ENCODE results near the gene JAK3. TPM values are rescaled to one million over a fixed set of nuclear protein-coding genes. Genes with fewer than 3 reads are reported as not detected.
A peak's percentile ranks its signal among the peaks of the same experiment; 100 is the strongest.

JAK3 gene
- polyA plus RNA-seq, 2 of the 4 experiments (the other 2 are of a cell fraction) = 0.31 to 0.89 TPM

- WGBS (ENCODE audit: missing lambda C conversion rate) = 83% methylated on average over 4 of the region's 9 CpGs
- ATAC-seq (no peak), DNase-seq (ENCODE audit: low read depth in 1 of 2, low spot score in 1 of 2) (no peak), FAIRE-seq (no peak)
- H3K4me1 ChIP-seq = no peaks in the 10 kb centered on the region
- ChIA-PET CTCF (interaction anchor here (0.6 kb wide), 1 partner anchor 15 kb away, joined by 3 read pairs; no protein-coding TSS in a partner anchor), POLR2A (no interaction called here)
- no peak overlapping the region for H3K27ac ChIP-seq
- H3K4me3 ChIP-seq = no peak overlapping the region
- TF ChIP-seq ZSCAN20 (CRISPR knock-in tag; IDR thresholded peaks at IDR 0.05) (no peak), RAD21 (conservative IDR thresholded peaks at IDR 0.05 in 1 of 2, IDR thresholded peaks at IDR 0.05 in 1 of 2) (no peak), GATA3 (IDR thresholded peaks at IDR 0.05; ENCODE audit: borderline replicate concordance) (no peak), FOXS1 (CRISPR knock-in tag; IDR thresholded peaks at IDR 0.05) (no peak), NPAS2 (CRISPR knock-in tag; IDR thresholded peaks at IDR 0.05; ENCODE audit: borderline replicate concordance) (no peak), ZFP36 (IDR thresholded peaks at IDR 0.05; ENCODE audit: borderline replicate concordance, partially characterized antibody) (no peak), EHF (CRISPR knock-in tag; IDR thresholded peaks at IDR 0.05) (no peak), HDAC2 (IDR thresholded peaks at IDR 0.05) (no peak), CEBPB (IDR thresholded peaks at IDR 0.05) (no peak), RFX5 (IDR thresholded peaks at IDR 0.05) (no peak), HOXB5 (CRISPR knock-in tag; IDR thresholded peaks at IDR 0.05) (no peak), HMGXB4 (CRISPR knock-in tag; IDR thresholded peaks at IDR 0.05; ENCODE audit: borderline replicate concordance) (no peak), HEYL (CRISPR knock-in tag; IDR thresholded peaks at IDR 0.05) (no peak), RARB (CRISPR knock-in tag; IDR thresholded peaks at IDR 0.05) (no peak), EHMT2 (IDR thresholded peaks at IDR 0.05; ENCODE audit: low read depth) (no peak), MAZ (IDR thresholded peaks at IDR 0.05; ENCODE audit: borderline replicate concordance, low read depth, low read length) (no peak)
- TF ChIP-seq, protein P1, sequence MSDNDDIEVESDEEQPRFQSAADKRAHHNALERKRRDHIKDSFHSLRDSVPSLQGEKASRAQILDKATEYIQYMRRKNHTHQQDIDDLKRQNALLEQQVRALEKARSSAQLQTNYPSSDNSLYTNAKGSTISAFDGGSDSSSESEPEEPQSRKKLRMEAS (IDR thresholded peaks at IDR 0.05) = no peak
- TF ChIP-seq, protein P2, sequence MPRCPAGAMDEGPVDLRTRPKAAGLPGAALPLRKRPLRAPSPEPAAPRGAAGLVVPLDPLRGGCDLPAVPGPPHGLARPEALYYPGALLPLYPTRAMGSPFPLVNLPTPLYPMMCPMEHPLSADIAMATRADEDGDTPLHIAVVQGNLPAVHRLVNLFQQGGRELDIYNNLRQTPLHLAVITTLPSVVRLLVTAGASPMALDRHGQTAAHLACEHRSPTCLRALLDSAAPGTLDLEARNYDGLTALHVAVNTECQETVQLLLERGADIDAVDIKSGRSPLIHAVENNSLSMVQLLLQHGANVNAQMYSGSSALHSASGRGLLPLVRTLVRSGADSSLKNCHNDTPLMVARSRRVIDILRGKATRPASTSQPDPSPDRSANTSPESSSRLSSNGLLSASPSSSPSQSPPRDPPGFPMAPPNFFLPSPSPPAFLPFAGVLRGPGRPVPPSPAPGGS (IDR thresholded peaks at IDR 0.05) = no peak
- H3K9me3 ChIP-seq = no peaks in the 10 kb centered on the region
- H3K4me2 ChIP-seq = no peak overlapping the region
Observed at GRCh38 chr19:17893766-17894165, 46.0 kb upstream of the JAK3 start.

DNA sequence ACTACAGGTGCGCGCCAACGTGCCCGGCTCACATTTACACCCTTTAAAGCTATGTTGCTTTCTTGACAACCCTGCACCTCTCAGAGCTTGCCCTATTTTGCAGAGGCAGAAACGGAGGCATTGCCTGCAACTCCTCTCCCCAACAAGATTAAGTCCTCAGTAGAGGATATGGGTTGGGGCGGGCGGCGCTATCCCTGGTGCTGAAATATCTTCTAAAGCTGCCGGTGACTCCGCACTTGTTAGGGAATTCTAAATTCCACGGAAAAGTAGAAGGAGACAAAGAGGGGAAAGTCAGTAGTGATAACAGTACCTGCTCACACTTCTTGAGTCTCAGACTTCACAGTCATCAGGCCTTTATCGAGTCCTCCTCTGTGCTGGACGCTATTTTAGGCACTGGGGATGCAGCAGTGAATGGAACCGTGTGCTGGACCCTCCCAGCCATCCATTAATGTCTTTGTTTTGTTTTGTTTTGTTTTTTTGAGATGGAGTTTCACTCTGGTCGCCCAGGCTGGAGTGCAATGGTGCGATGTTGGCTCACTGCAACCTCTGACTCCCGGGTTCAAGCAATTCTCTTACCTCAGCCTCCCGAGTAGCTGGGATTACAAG lies 41.9 kb upstream of the JAK3 start:
- Histone ChIP-seq H3K9me3 (no peaks in the 10 kb centered on the region), H3K4me3 (no peak overlapping the region), H3K27ac (no peak overlapping the region), H3K4me1 (no peaks in the 10 kb centered on the region), H3K4me2 (no peak overlapping the region)
- POLR2A ChIA-PET = no interaction called here
- CTCF ChIA-PET = no interaction called here
- peak; percentile 54 to 57; a peak in 3 of 6 replicates for ATAC-seq
- WGBS (ENCODE audit: missing lambda C conversion rate) = 50% methylated on average over 18 of the region's 18 CpGs
- no peak for FAIRE-seq
- peak in 1 of 2 experiments; percentile 40 for DNase-seq (ENCODE audit: low read depth in 1 of 2, low spot score in 1 of 2)
- TF ChIP-seq, protein P2 (IDR thresholded peaks at IDR 0.05) = no peak
- TF ChIP-seq, protein P3, sequence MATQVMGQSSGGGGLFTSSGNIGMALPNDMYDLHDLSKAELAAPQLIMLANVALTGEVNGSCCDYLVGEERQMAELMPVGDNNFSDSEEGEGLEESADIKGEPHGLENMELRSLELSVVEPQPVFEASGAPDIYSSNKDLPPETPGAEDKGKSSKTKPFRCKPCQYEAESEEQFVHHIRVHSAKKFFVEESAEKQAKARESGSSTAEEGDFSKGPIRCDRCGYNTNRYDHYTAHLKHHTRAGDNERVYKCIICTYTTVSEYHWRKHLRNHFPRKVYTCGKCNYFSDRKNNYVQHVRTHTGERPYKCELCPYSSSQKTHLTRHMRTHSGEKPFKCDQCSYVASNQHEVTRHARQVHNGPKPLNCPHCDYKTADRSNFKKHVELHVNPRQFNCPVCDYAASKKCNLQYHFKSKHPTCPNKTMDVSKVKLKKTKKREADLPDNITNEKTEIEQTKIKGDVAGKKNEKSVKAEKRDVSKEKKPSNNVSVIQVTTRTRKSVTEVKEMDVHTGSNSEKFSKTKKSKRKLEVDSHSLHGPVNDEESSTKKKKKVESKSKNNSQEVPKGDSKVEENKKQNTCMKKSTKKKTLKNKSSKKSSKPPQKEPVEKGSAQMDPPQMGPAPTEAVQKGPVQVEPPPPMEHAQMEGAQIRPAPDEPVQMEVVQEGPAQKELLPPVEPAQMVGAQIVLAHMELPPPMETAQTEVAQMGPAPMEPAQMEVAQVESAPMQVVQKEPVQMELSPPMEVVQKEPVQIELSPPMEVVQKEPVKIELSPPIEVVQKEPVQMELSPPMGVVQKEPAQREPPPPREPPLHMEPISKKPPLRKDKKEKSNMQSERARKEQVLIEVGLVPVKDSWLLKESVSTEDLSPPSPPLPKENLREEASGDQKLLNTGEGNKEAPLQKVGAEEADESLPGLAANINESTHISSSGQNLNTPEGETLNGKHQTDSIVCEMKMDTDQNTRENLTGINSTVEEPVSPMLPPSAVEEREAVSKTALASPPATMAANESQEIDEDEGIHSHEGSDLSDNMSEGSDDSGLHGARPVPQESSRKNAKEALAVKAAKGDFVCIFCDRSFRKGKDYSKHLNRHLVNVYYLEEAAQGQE (IDR thresholded peaks at IDR 0.05) = peak; percentile 89
- no peak for TF ChIP-seq JUN (IDR thresholded peaks at IDR 0.05)
